Adrenal gland (tissue), 12 donors: ENCODE data around the gene TMEM270. TPM values are rescaled to one million over a fixed set of nuclear protein-coding genes. Genes with fewer than 3 reads are reported as not detected.

Source experiments
- DNase-seq, 7 donors: peaks; one replicate each; pipeline ENCODE4 v3.0.0-alpha.2; 2019 to 2020
- H3K27ac ChIP-seq, 5 donors: fragments of 200-600 bp; sonication (generic) in 4 of 5; 1 replicate in 3 of 5; 2 replicates in 2 of 5; pipeline versions ENCODE4 v1.5.1 to v1.8.0; 2016 to 2020; ENCODE audit warnings: mild to moderate bottlenecking in 1 of 5
- H3K27me3 ChIP-seq: fragments of 200-600 bp; 2 replicates; pipeline ENCODE4 v1.8.0; 2021
- H3K36me3 ChIP-seq, 2 donors: fragments of 200-600 bp; replicated peaks in 1 of 2; 1 replicate in 1 of 2; 2 replicates in 1 of 2; pipeline versions ENCODE4 v1.5.1 to v1.8.0; 2018 to 2022
- H3K4me1 ChIP-seq, 2 donors: fragments of 200-600 bp; replicated peaks in 1 of 2; 1 replicate in 1 of 2; 2 replicates in 1 of 2; pipeline versions ENCODE4 v1.5.1 to v1.8.0; 2018 to 2021
- H3K4me3 ChIP-seq, 4 donors: fragments of 200-600 bp; sonication (generic) in 3 of 4; one replicate each; pipeline ENCODE4 v1.5.1; 2016 to 2018
- H3K9me3 ChIP-seq, 3 donors: fragments of 200-600 bp; sonication (generic) in 1 of 3; replicated peaks in 1 of 3; 1 replicate in 2 of 3; 2 replicates in 1 of 3; pipeline versions ENCODE4 v1.5.1 to v1.8.0; 2016 to 2021
- POLR2A ChIP-seq, 2 donors: fragments of 450-650 bp; IDR thresholded peaks; one replicate each; pipeline ENCODE4 v1.6.1; 2017; ENCODE audit warnings: antibody characterized with exemption in 2 of 2, mild to moderate bottlenecking in 2 of 2, moderate library complexity in 1 of 2
- WGBS, 4 donors: extraction: QIAGEN DNeasy Blood & Tissue Kit in 2 of 4; methylation state at CpG; one replicate each; pipeline versions ENCODE4 v1.1.5 to v1.1.7; 2013 to 2017; 5-methylcytosine and 5-hydroxymethylcytosine counted together
- intact Hi-C, 2 donors: fragments of 100-400 bp; cut with DNase I; formaldehyde crosslinking; loops; one replicate each; pipeline versions ENCODE4 v1.14.1 to v1.15.0; 2022 to 2023
- polyA plus RNA-seq, 3 donors: library from polyadenylated mRNA; stranded (reverse); fragments of 200-250 nt in 2 of 3; fragments of 350-450 nt in 1 of 3; fragmentation: Illumina TruSeq in 1 of 3; extraction: RNeasy Lipid Tissue Mini Kit (QIAGEN cat#74804) in 1 of 3; gene quantifications; one replicate each; pipeline ENCODE4 v1.2.3, GENCODE V29; 2013 to 2014
- total RNA-seq, 9 donors: library from RNA; depleted of rRNA in 4 of 9; stranded (reverse); fragments of >200 nt in 4 of 9; fragments of 120-200 nt in 1 of 9; fragmentation: NEBNext Ultra II Directional in 1 of 9; extraction: Animal tissue kit (Norgen Biotek cat#: 25700) in 1 of 9; gene quantifications; one replicate each; pipeline versions ENCODE4 v1.1.0 to v1.2.4, GENCODE V29; 2013 to 2023
- TF ChIP-seq, protein P1 (sequence below), 6 experiments: fragments of 450-650 bp in 4 of 6; fragments of 200-600 bp in 2 of 6; sonication (generic) in 1 of 6; IDR thresholded peaks; 1 replicate in 5 of 6; 2 replicates in 1 of 6; pipeline versions ENCODE4 v1.5.1 to v1.8.0; 2016 to 2021; ENCODE audit warnings: antibody characterized with exemption in 6 of 6, mild to moderate bottlenecking in 2 of 6, moderate library complexity in 1 of 6
- donor health status: healthy with polysubstance abuse.
- donor health status: Bipolar disorder and iron deficiency.
- donor health status: DM: yes; HTN: yes; CAD: no.
- donor health status: DM: no; HTN: no; CAD: no.
- donor health status: DM: no; HTN: no; CAD: no.
- donor health status: DM: yes; HTN: yes; CAD: no.

The TMEM270 gene
- total and polyA plus RNA-seq, 12 donors: 0.20 to 0.56 TPM; not detected in 10

DNA sequence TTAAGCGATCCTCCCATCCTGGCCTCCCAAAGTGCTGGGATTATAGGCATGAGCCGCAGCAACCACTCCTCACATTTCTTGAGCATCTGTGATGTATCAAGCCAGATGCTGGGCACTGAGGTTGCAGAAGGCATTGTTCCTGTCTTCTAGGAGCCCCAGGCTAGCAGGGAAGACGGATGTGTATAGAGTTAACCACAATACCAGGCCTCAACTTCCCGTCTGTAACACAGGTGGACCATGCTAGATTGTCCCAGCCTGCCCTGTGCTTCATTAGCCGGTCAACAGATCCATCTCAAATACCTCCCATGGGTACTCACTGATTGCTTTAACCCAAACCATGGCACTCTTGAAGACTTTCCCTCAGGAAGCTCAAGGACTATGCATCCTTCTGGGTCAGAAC lies 32.0 kb upstream of the TMEM270 start:
- Histone ChIP-seq H3K27ac (no peak overlapping the region), H3K27me3 (no peaks in the 10 kb centered on the region), H3K9me3 (no peaks in the 10 kb centered on the region), H3K4me3 (no peak overlapping the region), H3K36me3 (no peaks in the 10 kb centered on the region), H3K4me1 (peaks cover 11 to 26% of the 10 kb centered on the region in 2 donors)
- no peak for DNase-seq
- intact Hi-C loops: no loop called here
- WGBS, 4 donors: 80 to 95% (median 88%) methylated on average over 4 to 5 of the region's 5 CpGs
- TF ChIP-seq, protein P1, sequence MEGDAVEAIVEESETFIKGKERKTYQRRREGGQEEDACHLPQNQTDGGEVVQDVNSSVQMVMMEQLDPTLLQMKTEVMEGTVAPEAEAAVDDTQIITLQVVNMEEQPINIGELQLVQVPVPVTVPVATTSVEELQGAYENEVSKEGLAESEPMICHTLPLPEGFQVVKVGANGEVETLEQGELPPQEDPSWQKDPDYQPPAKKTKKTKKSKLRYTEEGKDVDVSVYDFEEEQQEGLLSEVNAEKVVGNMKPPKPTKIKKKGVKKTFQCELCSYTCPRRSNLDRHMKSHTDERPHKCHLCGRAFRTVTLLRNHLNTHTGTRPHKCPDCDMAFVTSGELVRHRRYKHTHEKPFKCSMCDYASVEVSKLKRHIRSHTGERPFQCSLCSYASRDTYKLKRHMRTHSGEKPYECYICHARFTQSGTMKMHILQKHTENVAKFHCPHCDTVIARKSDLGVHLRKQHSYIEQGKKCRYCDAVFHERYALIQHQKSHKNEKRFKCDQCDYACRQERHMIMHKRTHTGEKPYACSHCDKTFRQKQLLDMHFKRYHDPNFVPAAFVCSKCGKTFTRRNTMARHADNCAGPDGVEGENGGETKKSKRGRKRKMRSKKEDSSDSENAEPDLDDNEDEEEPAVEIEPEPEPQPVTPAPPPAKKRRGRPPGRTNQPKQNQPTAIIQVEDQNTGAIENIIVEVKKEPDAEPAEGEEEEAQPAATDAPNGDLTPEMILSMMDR (IDR thresholded peaks at IDR 0.05): no peak
- no peak for TF ChIP-seq POLR2A (IDR thresholded peaks at IDR 0.05)

DNA sequence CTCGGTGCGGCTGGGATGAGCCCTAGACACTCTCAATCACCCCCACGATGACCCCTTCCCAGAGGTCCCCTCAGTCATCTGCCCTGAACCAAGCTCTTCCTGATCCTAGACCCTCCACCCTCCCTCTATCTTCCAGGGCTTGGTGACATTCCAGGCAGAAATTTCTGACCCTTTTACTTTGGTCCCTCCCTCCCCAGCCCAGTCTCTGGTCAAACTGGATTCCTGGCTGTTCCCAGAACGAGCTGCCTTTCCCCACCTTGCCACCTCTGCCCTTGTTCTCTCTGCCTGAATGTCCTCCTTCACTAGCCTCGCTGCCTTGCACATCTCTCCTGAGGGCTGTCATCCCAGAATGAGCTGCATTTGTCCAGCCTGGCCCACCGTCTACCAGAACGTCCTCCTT lies 31.5 kb upstream of the TMEM270 start:
- Histone ChIP-seq H3K27me3 (no peaks in the 10 kb centered on the region), H3K4me1 (peaks cover 11 to 26% of the 10 kb centered on the region in 2 donors), H3K27ac (no peak overlapping the region), H3K4me3 (no peak overlapping the region), H3K36me3 (no peaks in the 10 kb centered on the region), H3K9me3 (no peaks in the 10 kb centered on the region)
- TF ChIP-seq, protein P1 (IDR thresholded peaks at IDR 0.05): no peak
- TF ChIP-seq POLR2A (IDR thresholded peaks at IDR 0.05): no peak
- no peak for DNase-seq
- intact Hi-C loops: no loop called here
- WGBS, 4 donors: 43 to 67% (median 55%) methylated on average over 6 to 7 of the region's 7 CpGs

DNA sequence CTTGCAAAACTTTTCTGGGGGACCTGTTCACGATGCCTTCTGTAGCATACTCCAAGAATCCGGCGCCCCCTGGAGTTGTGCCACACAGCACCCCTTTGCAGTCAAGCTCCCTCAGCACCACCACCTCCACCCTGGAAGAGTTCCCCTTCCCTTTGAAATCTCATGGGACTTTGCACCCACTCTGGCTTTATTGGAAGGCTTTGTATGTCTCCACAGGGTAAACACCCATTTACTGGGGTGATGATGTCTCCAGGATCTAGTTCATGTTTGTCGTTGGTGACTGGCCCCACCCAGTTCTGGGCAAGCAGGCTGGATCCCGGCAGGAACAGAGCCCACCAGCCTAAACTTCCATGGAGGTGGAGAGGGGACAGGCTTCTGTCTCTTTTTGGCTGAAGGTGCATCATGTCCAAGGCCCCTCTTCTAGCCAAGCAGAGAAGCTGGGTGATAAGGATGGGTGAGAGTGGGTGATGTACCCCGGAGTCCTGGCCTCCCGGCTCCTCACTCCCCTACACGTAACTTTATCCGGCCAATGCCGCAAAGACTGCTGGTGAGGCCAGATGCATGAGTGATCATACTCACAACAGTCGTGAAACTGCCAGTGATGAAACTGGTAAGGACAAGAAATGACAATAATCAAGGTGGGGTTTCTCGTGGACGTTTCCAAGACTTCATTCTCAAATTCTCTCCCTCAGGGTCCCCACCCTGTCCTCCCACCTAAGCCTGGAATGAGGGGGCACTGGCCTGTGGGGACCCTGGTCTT lies 30.9 kb upstream of the TMEM270 start:
- no peaks in the 10 kb centered on the region for H3K9me3 ChIP-seq
- intact Hi-C loops: no loop called here
- H3K4me1 ChIP-seq: peaks cover 11 to 26% of the 10 kb centered on the region in 2 donors
- WGBS, 4 donors: 74 to 80% (median 77%) methylated on average over 11 to 13 of the region's 13 CpGs
- H3K27me3 ChIP-seq: no peaks in the 10 kb centered on the region
- H3K27ac ChIP-seq: no peak overlapping the region
- TF ChIP-seq, protein P1 (IDR thresholded peaks at IDR 0.05): no peak
- no peak for TF ChIP-seq POLR2A (IDR thresholded peaks at IDR 0.05)
- no peaks in the 10 kb centered on the region for H3K36me3 ChIP-seq
- DNase-seq: no peak
- no peak overlapping the region for H3K4me3 ChIP-seq

DNA sequence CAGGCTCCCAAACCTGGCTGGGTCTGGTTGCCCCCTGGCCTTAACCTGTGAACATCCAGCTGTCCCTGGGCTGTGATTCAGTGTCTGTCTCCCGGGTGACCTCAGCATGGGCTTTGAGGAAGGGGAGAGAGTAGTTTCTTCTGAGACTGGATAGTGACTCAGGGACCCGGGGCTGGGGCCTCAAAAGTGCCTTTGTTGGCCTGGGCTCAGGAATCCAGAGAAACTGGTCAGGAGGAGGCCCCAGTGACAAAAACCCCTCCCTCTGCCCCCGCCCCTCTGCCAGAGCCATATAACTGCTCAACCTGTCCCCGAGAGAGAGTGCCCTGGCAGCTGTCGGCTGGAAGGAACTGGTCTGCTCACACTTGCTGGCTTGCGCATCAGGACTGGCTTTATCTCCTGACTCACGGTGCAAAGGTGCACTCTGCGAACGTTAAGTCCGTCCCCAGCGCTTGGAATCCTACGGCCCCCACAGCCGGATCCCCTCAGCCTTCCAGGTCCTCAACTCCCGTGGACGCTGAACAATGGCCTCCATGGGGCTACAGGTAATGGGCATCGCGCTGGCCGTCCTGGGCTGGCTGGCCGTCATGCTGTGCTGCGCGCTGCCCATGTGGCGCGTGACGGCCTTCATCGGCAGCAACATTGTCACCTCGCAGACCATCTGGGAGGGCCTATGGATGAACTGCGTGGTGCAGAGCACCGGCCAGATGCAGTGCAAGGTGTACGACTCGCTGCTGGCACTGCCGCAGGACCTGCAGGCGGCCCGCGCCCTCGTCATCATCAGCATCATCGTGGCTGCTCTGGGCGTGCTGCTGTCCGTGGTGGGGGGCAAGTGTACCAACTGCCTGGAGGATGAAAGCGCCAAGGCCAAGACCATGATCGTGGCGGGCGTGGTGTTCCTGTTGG lies 30.0 kb upstream of the TMEM270 start, which contains the start of gene CLDN4:
CLDN4 (plus strand) TSS at position 316 of the 903 bp plus-strand sequence; CDS start at position 522, 206 bp downstream.
- intact Hi-C loops: no loop called here
- DNase-seq: no peak
- no peaks in the 10 kb centered on the region for H3K36me3 ChIP-seq
- 56 to 80% (median 76%) methylated on average over 7 to 42 of the region's 42 CpGs for WGBS, 4 donors
- no peaks in the 10 kb centered on the region for H3K9me3 ChIP-seq
- H3K4me1 ChIP-seq: peaks cover 11 to 26% of the 10 kb centered on the region in 2 donors
- no peak within 1 kb of the TSS for H3K4me3 ChIP-seq
- TF ChIP-seq POLR2A (IDR thresholded peaks at IDR 0.05): no peak
- TF ChIP-seq, protein P1 (IDR thresholded peaks at IDR 0.05): no peak
- H3K27ac ChIP-seq: peak within 1 kb of the TSS in 2 of 5 donors; percentile 8 to 41
- H3K27me3 ChIP-seq: no peaks in the 10 kb centered on the region
